Smooth muscle cell (in vitro differentiated cells): ENCODE data around the gene VN1R5. TPM values are rescaled to one million over a fixed set of nuclear protein-coding genes. Genes with fewer than 3 reads are reported as not detected.

Experiments used
- DNase-seq: peaks from one replicate; lab custom pipeline; 2025; ENCODE audit not compliant: unreplicated experiment; lab: John Stamatoyannopoulos, UW
- H2AFZ ChIP-seq: fragments of 200-600 bp; sonication (generic); 2 replicates; pipeline ENCODE4 v1.6.0; 2016; ENCODE audit warnings: antibody characterized with exemption, low read depth, mild to moderate bottlenecking
- H3F3A ChIP-seq: fragments of 200-600 bp; sonication (generic); 2 replicates; pipeline ENCODE4 v1.6.0; 2017; ENCODE audit warnings: antibody characterized with exemption, low read depth
- H3K27ac ChIP-seq: fragments of 200-600 bp; sonication (generic); 2 replicates; pipeline ENCODE4 v1.5.1; 2016; ENCODE audit warnings: low read depth, mild to moderate bottlenecking
- H3K27me3 ChIP-seq: fragments of 200-600 bp; sonication (generic); 2 replicates; pipeline ENCODE4 v1.6.1; 2016; ENCODE audit warnings: low read depth, mild to moderate bottlenecking
- H3K36me3 ChIP-seq: fragments of 200-600 bp; sonication (generic); 2 replicates; pipeline ENCODE4 v1.5.1; 2016; ENCODE audit warnings: low read depth
- H3K4me1 ChIP-seq: fragments of 200-600 bp; sonication (generic); 2 replicates; pipeline ENCODE4 v1.5.1; 2016; ENCODE audit warnings: low read depth
- H3K4me2 ChIP-seq: fragments of 200-600 bp; sonication (generic); 2 replicates; pipeline ENCODE4 v1.6.0; 2016; ENCODE audit warnings: mild to moderate bottlenecking
- H3K4me3 ChIP-seq: fragments of 200-600 bp; sonication (generic); 2 replicates; pipeline ENCODE4 v1.5.1; 2016; ENCODE audit warnings: mild to moderate bottlenecking
- H3K79me2 ChIP-seq: fragments of 200-600 bp; sonication (generic); 2 replicates; pipeline ENCODE4 v1.6.0; 2016; ENCODE audit warnings: low read depth, mild to moderate bottlenecking
- H3K9ac ChIP-seq: fragments of 200-600 bp; sonication (generic); 2 replicates; pipeline ENCODE4 v1.6.0; 2016; ENCODE audit warnings: low read depth
- H3K9me3 ChIP-seq: fragments of 200-600 bp; sonication (generic); replicated peaks from 2 replicates; pipeline ENCODE4 v1.5.1; 2016; ENCODE audit warnings: low read depth
- H4K20me1 ChIP-seq: fragments of 200-600 bp; sonication (generic); 2 replicates; pipeline ENCODE4 v1.6.0; 2016; ENCODE audit warnings: low read depth
- WGBS: methylation state at CpG from one replicate; pipeline ENCODE4 v1.1.7; 2016; ENCODE audit warnings: low lambda C conversion rate; 5-methylcytosine and 5-hydroxymethylcytosine counted together
- polyA plus RNA-seq: library from polyadenylated mRNA; unstranded; fragments of >200 nt; fragmentation: Nextera tagmentation; extraction: Ambion mirVana; gene quantifications from 2 replicates; pipeline ENCODE4 v1.2.1, GENCODE V29; 2016
- total RNA-seq: library from RNA; depleted of rRNA; stranded (reverse); fragments of >200 nt; gene quantifications from 2 replicates; pipeline ENCODE4 v1.2.3, GENCODE V29; 2014
- TF ChIP-seq, protein P1 (sequence below): fragments of 200-600 bp; sonication (generic); IDR thresholded peaks from 2 replicates; pipeline ENCODE4 v1.5.1; 2017; ENCODE audit warnings: borderline replicate concordance, mild to moderate bottlenecking, antibody characterized with exemption; ENCODE audit not compliant: insufficient read depth, poor library complexity, severe bottlenecking

Gene VN1R5
- total and polyA plus RNA-seq, 2 experiments from 2014 or later = not detected

DNA sequence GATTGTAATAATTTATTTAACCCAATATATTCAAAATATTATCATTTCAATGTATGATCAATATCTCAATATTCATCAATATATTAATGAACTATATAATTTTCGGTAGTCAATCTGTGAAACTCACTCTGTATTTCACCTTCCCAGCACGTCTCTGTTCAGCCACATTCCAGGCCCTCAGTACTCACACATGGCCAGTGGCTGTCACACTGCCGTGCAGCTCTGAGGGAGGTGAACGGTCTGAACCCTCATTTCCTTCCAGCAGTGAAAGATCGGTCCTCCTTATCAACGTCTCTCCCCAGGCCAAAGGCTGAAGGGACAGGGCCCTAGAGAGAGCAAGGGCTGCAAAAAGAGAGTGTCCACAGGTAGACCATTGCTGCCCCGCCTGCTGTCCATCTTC, 44.5 kb upstream of the VN1R5 start:
- H3K9ac ChIP-seq = no peak overlapping the region
- peaks cover 14% of the 10 kb centered on the region for H3K4me1 ChIP-seq
- DNase-seq = no peak
- no peaks in the 10 kb centered on the region for H3K27me3 ChIP-seq
- no peak overlapping the region for H2AFZ ChIP-seq
- no peaks in the 10 kb centered on the region for H3K9me3 ChIP-seq
- WGBS = 69% methylated on average over 7 of the region's 7 CpGs
- H3K4me3 ChIP-seq = peak overlapping the region; percentile 89
- H3K36me3 ChIP-seq = no peaks in the 10 kb centered on the region
- peaks cover 43% of the 10 kb centered on the region for H3K79me2 ChIP-seq
- peak overlapping the region; percentile 85 for H3K4me2 ChIP-seq
- TF ChIP-seq, protein P1, sequence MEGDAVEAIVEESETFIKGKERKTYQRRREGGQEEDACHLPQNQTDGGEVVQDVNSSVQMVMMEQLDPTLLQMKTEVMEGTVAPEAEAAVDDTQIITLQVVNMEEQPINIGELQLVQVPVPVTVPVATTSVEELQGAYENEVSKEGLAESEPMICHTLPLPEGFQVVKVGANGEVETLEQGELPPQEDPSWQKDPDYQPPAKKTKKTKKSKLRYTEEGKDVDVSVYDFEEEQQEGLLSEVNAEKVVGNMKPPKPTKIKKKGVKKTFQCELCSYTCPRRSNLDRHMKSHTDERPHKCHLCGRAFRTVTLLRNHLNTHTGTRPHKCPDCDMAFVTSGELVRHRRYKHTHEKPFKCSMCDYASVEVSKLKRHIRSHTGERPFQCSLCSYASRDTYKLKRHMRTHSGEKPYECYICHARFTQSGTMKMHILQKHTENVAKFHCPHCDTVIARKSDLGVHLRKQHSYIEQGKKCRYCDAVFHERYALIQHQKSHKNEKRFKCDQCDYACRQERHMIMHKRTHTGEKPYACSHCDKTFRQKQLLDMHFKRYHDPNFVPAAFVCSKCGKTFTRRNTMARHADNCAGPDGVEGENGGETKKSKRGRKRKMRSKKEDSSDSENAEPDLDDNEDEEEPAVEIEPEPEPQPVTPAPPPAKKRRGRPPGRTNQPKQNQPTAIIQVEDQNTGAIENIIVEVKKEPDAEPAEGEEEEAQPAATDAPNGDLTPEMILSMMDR = no peak
- H4K20me1 ChIP-seq = peaks cover 22% of the 10 kb centered on the region
- H3F3A ChIP-seq = no peaks in the 10 kb centered on the region
- H3K27ac ChIP-seq = no peak overlapping the region

DNA sequence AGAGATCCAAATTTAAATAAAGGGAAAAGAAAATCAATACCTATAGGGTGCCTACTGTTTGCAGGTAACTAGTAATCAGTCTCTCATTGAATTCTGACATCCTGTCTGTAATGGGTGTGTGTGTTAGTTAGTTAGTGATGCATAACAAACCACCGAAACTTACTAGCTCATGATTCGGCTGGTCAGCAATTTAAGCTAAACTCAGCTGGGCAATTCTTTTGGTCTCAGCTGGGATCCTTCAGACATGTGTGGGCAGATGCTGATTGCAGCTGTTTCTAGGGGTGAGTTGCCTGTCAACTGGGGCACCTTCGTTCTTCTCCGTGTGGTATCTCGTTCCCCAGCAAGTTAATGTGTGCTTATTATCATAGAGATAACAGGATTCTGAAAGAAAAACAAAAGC, 43.9 kb upstream of the VN1R5 start:
- no peak for DNase-seq
- 47% methylated on average over 5 of the region's 5 CpGs for WGBS
- TF ChIP-seq, protein P1 = no peak
- H2AFZ ChIP-seq = peak overlapping the region; percentile 40
- no peaks in the 10 kb centered on the region for H3F3A ChIP-seq
- no peak overlapping the region for H3K4me3 ChIP-seq
- no peak overlapping the region for H3K4me2 ChIP-seq
- H3K36me3 ChIP-seq = no peaks in the 10 kb centered on the region
- no peaks in the 10 kb centered on the region for H3K9me3 ChIP-seq
- no peaks in the 10 kb centered on the region for H3K27me3 ChIP-seq
- peaks cover 36% of the 10 kb centered on the region for H3K79me2 ChIP-seq
- H3K27ac ChIP-seq = no peak overlapping the region
- H4K20me1 ChIP-seq = peaks cover 21% of the 10 kb centered on the region
- H3K9ac ChIP-seq = no peak overlapping the region
- H3K4me1 ChIP-seq = peaks cover 14% of the 10 kb centered on the region

DNA sequence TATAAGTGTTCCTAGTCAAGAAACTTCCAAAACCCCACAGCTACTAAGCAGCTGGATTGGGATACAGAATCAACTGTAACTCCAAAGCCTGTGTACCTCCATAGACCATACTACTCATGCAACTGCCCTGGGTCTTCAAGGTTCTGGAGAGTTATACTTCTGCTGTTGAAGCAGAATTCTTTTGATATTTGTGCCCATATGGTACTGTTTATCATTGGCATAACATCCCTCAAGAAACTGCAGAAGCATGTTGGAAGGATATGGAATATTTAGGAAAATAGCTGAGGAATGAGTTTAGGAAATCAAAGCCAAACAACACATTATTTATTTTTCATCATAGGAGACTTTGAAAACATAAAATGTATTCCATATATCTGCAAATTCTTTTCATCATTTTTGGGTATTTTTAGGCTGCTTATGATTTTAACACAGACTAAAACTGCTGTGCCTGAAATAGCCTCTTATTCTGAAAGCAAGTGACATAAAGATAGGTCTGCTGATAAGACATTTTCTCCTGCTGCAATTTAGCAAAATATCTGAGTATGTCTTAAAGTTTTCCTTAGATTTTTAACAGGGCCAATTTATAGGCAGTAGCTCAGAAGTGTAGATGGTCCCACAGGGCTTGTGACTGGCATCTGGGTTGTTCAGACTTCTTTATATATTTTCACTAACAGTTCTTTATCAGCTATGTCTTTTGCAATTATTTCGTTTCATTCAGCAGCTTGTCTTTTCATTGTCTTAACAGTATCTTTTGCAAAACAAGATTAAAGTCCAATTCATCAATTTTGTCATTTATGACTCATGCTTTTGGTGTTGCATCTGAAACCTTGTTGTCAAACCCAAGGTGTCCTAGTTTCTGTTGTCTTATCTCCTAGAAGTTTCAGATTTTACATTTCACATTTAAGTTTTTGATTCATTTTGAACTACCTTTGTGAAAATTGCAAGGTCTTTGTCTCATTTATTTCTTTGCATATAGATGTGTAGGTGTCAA, 43.0 kb upstream of the VN1R5 start:
- peaks cover 14% of the 10 kb centered on the region for H3K4me1 ChIP-seq

More for the DNA sequence above, 43.0 kb upstream of the VN1R5 start:
- 54% methylated on average over 1 of the region's 1 CpG for WGBS
- Histone ChIP-seq H3K36me3 (no peaks in the 10 kb centered on the region), H2AFZ (no peak overlapping the region), H3K4me2 (no peak overlapping the region), H3K27me3 (no peaks in the 10 kb centered on the region), H4K20me1 (peaks cover 13% of the 10 kb centered on the region), H3K79me2 (peaks cover 27% of the 10 kb centered on the region), H3K27ac (no peak overlapping the region), H3F3A (no peaks in the 10 kb centered on the region), H3K9ac (no peak overlapping the region), H3K4me3 (no peak overlapping the region), H3K9me3 (no peaks in the 10 kb centered on the region)
- no peak for DNase-seq
- TF ChIP-seq, protein P1 = no peak
